Erythroblast (primary cell): ENCODE measurements around the gene SLC1A2.

Experiments used
- GATA1 ChIP-seq: IDR thresholded peaks from 2 replicates; pipeline ENCODE4 v1.6.1; 2011; ENCODE audit warnings: low read depth, mild to moderate bottlenecking, control low read depth, low read length, moderate library complexity
- POLR2A ChIP-seq: IDR thresholded peaks from 2 replicates; pipeline ENCODE4 v1.6.1; 2011; ENCODE audit warnings: mild to moderate bottlenecking, low read length

DNA sequence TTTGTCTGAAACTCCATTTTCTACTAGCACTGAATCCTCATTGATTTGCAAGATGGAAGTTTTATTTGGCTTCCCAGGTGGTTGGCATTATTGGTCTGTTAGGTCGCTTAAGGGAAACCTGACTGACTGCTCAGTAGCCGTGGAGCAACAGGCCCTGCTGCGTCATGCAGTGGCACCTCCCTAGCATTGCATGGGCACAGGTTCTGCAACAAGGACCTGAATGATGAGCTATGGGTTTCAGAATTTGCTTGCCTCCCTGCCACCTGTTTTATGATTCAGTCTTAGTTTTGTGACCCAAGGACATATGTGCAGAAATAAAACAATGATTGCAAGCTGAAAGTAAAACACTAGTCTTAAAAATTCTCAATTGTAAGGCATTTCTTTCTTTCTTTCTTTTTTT, 128.5 kb downstream of the SLC1A2 start:
- TF ChIP-seq POLR2A (no peak), GATA1 (no peak)
